Measurements from ENCODE around the gene UBE2L3.

GRCh38 chr22:21672107-21672629, 104.7 kb downstream of the UBE2L3 start:
- no peak for TF ChIP-seq CTCF (IDR thresholded peaks at IDR 0.05)
- no peak for TF ChIP-seq POLR2A (IDR thresholded peaks at IDR 0.05)
